Nephron progenitor cell (in vitro differentiated cells): Measurements from ENCODE around the gene WDR86.

Experiments
- DNase-seq: peaks from one replicate; pipeline ENCODE4 v3.0.0; 2021
- H3K27ac Mint-ChIP-seq: 2 replicates; pipeline ENCODE4 v1.8.0; 2021; ENCODE audit warnings: mild to moderate bottlenecking, moderate library complexity, mixed read lengths
- H3K27me3 Mint-ChIP-seq: 2 replicates; pipeline ENCODE4 v1.8.0; 2021; ENCODE audit warnings: mild to moderate bottlenecking, low read depth, mixed read lengths; ENCODE audit not compliant: poor library complexity
- H3K36me3 Mint-ChIP-seq: 2 replicates; pipeline ENCODE4 v1.8.0; 2021; ENCODE audit warnings: low read depth, mixed read lengths
- H3K4me1 Mint-ChIP-seq: 2 replicates; pipeline ENCODE4 v1.8.0; 2021; ENCODE audit warnings: mixed read lengths
- H3K4me3 Mint-ChIP-seq: 2 replicates; pipeline ENCODE4 v1.8.0; 2021; ENCODE audit warnings: mild to moderate bottlenecking, moderate library complexity, mixed read lengths
- H3K9me3 Mint-ChIP-seq: 2 replicates; pipeline ENCODE4 v1.8.0; 2021; ENCODE audit warnings: mild to moderate bottlenecking, moderate library complexity, mixed read lengths
- TF ChIP-seq, protein P1 (sequence below): fragments of 200-600 bp; sonication (generic); IDR thresholded peaks from 2 replicates; pipeline ENCODE4 v1.5.0; 2021; ENCODE audit warnings: antibody characterized with exemption

The WDR86 gene

DNA sequence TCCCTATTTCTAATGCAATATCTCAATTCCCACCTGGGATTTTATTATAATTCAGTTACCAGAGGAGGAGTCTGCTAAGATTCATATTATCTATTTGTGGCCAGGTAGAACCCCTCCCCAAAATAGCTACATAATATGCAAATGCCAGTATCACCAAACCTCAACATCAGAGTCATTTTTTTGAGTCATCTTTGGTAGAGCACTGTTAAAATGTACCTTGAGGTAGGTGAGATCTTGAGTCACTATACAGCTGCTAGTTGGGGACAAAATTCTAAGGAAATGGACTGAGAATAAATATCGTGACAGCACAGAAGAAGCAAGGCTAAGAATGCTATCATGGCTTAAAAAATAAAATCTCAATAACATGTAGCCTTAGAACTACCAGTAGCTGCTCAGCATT, 34.8 kb upstream of the WDR86 start:
- Mint-ChIP-seq H3K27me3 (peaks cover 15% of the 10 kb centered on the region), H3K4me3 (no peak overlapping the region), H3K9me3 (peaks cover 7% of the 10 kb centered on the region), H3K27ac (no peak overlapping the region), H3K36me3 (no peaks in the 10 kb centered on the region), H3K4me1 (peaks cover 64% of the 10 kb centered on the region)
- no peak for DNase-seq
- TF ChIP-seq, protein P1, sequence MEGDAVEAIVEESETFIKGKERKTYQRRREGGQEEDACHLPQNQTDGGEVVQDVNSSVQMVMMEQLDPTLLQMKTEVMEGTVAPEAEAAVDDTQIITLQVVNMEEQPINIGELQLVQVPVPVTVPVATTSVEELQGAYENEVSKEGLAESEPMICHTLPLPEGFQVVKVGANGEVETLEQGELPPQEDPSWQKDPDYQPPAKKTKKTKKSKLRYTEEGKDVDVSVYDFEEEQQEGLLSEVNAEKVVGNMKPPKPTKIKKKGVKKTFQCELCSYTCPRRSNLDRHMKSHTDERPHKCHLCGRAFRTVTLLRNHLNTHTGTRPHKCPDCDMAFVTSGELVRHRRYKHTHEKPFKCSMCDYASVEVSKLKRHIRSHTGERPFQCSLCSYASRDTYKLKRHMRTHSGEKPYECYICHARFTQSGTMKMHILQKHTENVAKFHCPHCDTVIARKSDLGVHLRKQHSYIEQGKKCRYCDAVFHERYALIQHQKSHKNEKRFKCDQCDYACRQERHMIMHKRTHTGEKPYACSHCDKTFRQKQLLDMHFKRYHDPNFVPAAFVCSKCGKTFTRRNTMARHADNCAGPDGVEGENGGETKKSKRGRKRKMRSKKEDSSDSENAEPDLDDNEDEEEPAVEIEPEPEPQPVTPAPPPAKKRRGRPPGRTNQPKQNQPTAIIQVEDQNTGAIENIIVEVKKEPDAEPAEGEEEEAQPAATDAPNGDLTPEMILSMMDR, result no peak

DNA sequence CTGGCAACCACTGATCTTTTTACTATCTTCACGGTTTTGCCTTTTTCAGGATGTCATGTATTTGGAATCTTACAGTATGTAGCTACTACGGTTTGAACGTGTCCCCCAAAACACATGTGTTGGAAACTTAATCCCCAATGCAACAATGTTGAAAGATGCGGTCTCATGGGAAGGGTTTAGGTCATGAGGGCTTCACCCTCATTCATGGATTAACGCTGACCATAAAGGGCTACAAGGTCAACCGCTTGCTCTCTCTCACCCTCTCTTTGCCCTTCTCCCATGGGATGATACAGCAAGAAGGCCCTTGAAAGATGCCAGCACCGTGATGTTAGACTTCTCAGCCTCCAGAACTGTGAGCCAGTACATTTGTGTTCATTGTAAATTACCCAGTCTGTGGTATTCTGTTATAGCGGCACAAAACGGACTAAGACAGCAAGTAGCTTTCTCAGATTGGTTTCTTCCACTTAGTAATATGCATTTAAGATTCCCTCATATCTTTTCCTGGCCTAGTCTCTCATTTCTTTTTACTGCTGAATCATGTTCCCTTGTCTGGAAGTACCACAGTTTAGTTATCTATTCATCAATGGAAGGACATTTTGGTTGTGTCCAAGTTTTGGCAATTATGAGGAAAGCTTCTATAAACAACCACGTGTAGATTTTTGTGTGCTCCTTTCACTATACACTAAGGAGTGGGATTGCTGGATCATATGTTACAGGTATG, 33.1 kb upstream of the WDR86 start:
- no peak for DNase-seq
- H3K27ac Mint-ChIP-seq, result peak overlapping the region; percentile 32
- peaks cover 22% of the 10 kb centered on the region for H3K27me3 Mint-ChIP-seq
- H3K9me3 Mint-ChIP-seq, result peaks cover 7% of the 10 kb centered on the region
- H3K4me1 Mint-ChIP-seq, result peaks cover 66% of the 10 kb centered on the region
- H3K36me3 Mint-ChIP-seq, result no peaks in the 10 kb centered on the region
- H3K4me3 Mint-ChIP-seq, result peak overlapping the region; percentile 6
- TF ChIP-seq, protein P1, result no peak

DNA sequence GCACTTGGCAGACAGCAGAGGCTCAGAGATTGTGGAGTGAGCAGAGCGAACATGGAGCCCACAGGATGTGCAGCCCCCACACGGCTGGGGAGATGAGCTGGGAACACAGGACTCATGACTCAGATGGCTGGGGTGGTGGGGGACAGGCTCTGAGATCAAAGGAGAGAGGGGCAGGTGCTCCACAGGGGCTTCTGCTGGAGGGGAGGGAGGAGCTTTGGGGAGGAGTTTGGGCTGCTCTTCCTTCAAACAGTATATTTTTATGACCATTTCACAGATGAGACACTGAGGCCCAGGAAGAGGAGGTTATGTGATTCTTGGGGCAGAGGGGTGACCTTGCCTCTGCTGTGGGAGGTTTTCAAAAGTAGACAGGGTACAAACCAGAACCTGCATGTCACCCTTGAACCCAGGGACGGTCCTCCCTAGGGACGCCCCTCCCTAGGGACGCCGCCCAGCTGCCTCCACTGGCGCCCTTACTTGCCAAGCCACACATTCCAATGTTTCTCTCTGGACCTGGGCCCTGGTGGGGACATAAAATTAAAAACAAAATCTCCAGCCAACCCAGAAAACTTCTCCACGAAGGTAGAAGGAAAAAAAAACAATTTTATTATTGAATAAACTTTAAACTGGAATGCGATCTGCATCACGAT, 31.1 kb upstream of the WDR86 start:
- TF ChIP-seq, protein P1, result no peak
- H3K27me3 Mint-ChIP-seq, result peaks cover 13% of the 10 kb centered on the region
- no peaks in the 10 kb centered on the region for H3K36me3 Mint-ChIP-seq
- H3K4me1 Mint-ChIP-seq, result peaks cover 73% of the 10 kb centered on the region
- no peak for DNase-seq
- peak overlapping the region; percentile 76 for H3K4me3 Mint-ChIP-seq
- H3K27ac Mint-ChIP-seq, result no peak overlapping the region
- peaks cover 7% of the 10 kb centered on the region for H3K9me3 Mint-ChIP-seq

DNA sequence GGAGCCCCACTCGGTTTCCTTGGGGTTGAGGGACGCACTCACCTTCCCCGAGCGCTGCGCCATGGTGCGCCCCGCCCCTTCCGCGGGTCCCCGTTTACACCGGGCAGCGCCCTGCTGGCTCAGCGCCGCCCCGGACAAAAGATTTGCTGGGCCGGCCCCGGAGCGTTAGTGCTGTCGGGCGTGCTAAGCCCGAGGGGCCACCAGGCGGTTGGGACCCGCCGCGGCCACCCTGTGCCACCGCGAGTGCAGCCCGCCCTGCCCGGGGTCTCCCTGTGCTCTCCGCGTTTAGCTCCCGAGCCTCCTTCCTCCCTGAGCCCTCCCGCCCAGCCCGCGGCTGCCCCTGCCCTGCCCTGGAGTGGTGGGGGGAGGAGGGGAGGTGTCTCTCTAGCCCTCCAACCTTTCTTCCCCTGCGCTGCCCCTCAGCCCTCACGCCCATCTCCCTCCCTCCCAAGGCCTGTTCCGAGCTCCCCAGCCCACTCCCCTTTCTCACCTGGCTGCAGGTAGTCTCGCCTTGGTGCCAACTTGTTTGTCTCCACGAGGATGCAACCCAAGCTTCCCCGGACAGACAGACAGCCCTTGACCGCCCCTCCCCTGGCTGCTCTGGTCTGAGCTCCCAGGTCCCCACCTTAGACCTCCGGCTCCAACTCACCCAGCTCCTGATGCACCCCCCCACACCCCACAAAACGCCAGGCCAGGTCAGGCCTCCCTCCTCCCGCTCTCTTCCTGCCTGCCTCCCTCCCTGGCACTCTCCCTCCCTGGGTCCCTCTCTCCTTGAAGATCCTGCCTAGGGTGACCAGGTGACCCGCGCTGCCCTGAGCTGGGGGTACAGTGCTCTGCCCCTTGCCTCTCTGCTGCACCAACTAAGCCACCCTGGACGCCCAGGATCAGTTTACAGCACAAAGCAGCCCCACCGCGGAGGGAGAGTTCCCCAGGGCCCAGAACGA, 30.3 kb upstream of the WDR86 start, which contains the start of gene CRYGN:
Gene CRYGN (minus strand): TSS at position 287 of the 944 bp plus-strand sequence. CDS start 224 bp downstream, at position 63.
- Mint-ChIP-seq H3K36me3 (no peaks in the 10 kb centered on the region), H3K9me3 (peaks cover 7% of the 10 kb centered on the region), H3K27ac (no peak within 1 kb of the TSS), H3K4me1 (peaks cover 70% of the 10 kb centered on the region), H3K27me3 (peaks cover 10% of the 10 kb centered on the region), H3K4me3 (peak within 1 kb of the TSS; percentile 76)
- DNase-seq, result peak; percentile 55
- TF ChIP-seq, protein P1, result no peak

DNA sequence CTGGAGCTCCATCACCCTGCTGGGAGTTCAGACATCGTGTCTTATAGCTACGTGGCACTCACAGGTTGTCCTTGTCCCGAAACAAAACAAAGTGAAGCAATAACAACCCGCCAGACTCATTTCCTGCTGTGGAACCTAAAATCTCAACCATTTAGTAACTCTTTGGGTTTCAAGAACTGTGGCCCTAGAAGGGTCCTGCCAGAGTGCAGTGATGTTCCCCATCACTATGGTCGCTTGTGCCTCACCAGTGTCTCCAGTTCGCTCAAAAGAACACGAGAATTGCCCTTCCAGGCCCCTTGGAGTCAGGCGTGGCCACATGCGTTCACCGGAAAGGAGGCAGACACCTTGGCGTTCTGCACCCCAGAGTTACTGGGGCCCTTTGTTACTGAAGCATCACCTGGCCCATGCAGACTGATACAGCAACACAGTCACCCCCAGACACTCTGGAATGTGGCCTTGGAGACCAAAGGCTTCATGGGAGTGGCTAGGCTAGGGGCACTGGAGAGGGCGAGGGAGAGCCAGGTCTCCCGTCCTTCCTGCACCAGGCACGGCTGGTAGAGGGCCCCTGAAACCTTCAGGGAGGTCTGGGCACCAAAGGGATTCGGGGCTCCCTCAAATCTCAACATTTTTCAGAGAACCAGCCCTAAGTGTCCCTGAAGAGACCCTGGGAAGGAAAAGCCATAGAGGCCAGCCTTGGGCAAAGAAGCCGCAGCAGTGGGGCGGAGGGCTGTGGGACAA, 29.2 kb upstream of the WDR86 start:
- TF ChIP-seq, protein P1, result no peak
- no peak for DNase-seq
- H3K36me3 Mint-ChIP-seq, result no peaks in the 10 kb centered on the region
- peaks cover 67% of the 10 kb centered on the region for H3K4me1 Mint-ChIP-seq
- peaks cover 10% of the 10 kb centered on the region for H3K27me3 Mint-ChIP-seq
- no peak overlapping the region for H3K27ac Mint-ChIP-seq
- H3K4me3 Mint-ChIP-seq, result peak overlapping the region; percentile 64
- H3K9me3 Mint-ChIP-seq, result peaks cover 7% of the 10 kb centered on the region
